ENCODE data around the gene QDPR.

Gene QDPR

GRCh38 chr4:17511950-17512795 lies at the start of gene QDPR:
Gene QDPR (minus strand): TSS chr4:17512090. CDS start chr4:17512054, 36 bp downstream.
- peaks cover 3% of the 10 kb centered on the region for H3K4me1 ChIP-seq (ENCODE audit: control insufficient read depth, insufficient read depth, low read length)
- H3K9me3 ChIP-seq (ENCODE audit: control insufficient read depth, insufficient read depth, low read depth, low read length), result no peaks in the 10 kb centered on the region
- peak within 1 kb of the TSS; percentile 50 for H3K9ac ChIP-seq (ENCODE audit: low read length)
- no peak within 1 kb of the TSS for H3K27ac ChIP-seq (ENCODE audit: low read depth, low read length)
- H3K27me3 ChIP-seq (ENCODE audit: control insufficient read depth, insufficient read depth, low read length), result no peaks in the 10 kb centered on the region; the same call in 1 of the 2 replicates
- peak within 1 kb of the TSS; percentile 67 for H3K4me3 ChIP-seq (ENCODE audit: low read depth, low read length)
- peaks cover 5% of the 10 kb centered on the region for H3K36me3 ChIP-seq (ENCODE audit: control insufficient read depth, insufficient read depth, low read length)

- Histone ChIP-seq H3K9me3 (ENCODE audit: control insufficient read depth, insufficient read depth, low read depth, low read length) (no peaks in the 10 kb centered on the region), H3K27me3 (ENCODE audit: control insufficient read depth, insufficient read depth, low read length) (no peaks in the 10 kb centered on the region), H3K9ac (ENCODE audit: low read length) (no peak overlapping the region), H3K27ac (ENCODE audit: low read depth, low read length) (no peak overlapping the region), H3K36me3 (ENCODE audit: control insufficient read depth, insufficient read depth, low read length) (no peaks in the 10 kb centered on the region), H3K4me3 (ENCODE audit: low read depth, low read length) (no peak overlapping the region), H3K4me1 (ENCODE audit: control insufficient read depth, insufficient read depth, low read length) (no peaks in the 10 kb centered on the region)
These were observed 49.5 kb upstream of the QDPR start for GRCh38 chr4:17561195-17561909.

GRCh38 chr4:17560065-17560673 lies 48.3 kb upstream of the QDPR start:
- no peak overlapping the region for H3K9ac ChIP-seq (ENCODE audit: low read length)
- no peaks in the 10 kb centered on the region for H3K9me3 ChIP-seq (ENCODE audit: control insufficient read depth, insufficient read depth, low read depth, low read length)
- peaks cover 5% of the 10 kb centered on the region; the same call in 1 of the 2 replicates for H3K27me3 ChIP-seq (ENCODE audit: control insufficient read depth, insufficient read depth, low read length)
- no peak overlapping the region for H3K27ac ChIP-seq (ENCODE audit: low read depth, low read length)
- H3K4me1 ChIP-seq (ENCODE audit: control insufficient read depth, insufficient read depth, low read length), result no peaks in the 10 kb centered on the region
- H3K36me3 ChIP-seq (ENCODE audit: control insufficient read depth, insufficient read depth, low read length), result no peaks in the 10 kb centered on the region
- H3K4me3 ChIP-seq (ENCODE audit: low read depth, low read length), result no peak overlapping the region

GRCh38 chr4:17559709-17560048 lies 47.8 kb upstream of the QDPR start:
- no peak overlapping the region for H3K4me3 ChIP-seq (ENCODE audit: low read depth, low read length)
- H3K4me1 ChIP-seq (ENCODE audit: control insufficient read depth, insufficient read depth, low read length), result no peaks in the 10 kb centered on the region
- no peak overlapping the region for H3K27ac ChIP-seq (ENCODE audit: low read depth, low read length)
- no peaks in the 10 kb centered on the region for H3K9me3 ChIP-seq (ENCODE audit: control insufficient read depth, insufficient read depth, low read depth, low read length)
- H3K27me3 ChIP-seq (ENCODE audit: control insufficient read depth, insufficient read depth, low read length), result peaks cover 10% of the 10 kb centered on the region; the same call in 1 of the 2 replicates
- H3K9ac ChIP-seq (ENCODE audit: low read length), result no peak overlapping the region
- H3K36me3 ChIP-seq (ENCODE audit: control insufficient read depth, insufficient read depth, low read length), result no peaks in the 10 kb centered on the region

GRCh38 chr4:17558941-17559708 lies 47.2 kb upstream of the QDPR start:
- Histone ChIP-seq H3K27ac (ENCODE audit: low read depth, low read length) (no peak overlapping the region), H3K4me3 (ENCODE audit: low read depth, low read length) (no peak overlapping the region), H3K27me3 (ENCODE audit: control insufficient read depth, insufficient read depth, low read length) (peaks cover 12% of the 10 kb centered on the region; the same call in 1 of the 2 replicates), H3K36me3 (ENCODE audit: control insufficient read depth, insufficient read depth, low read length) (no peaks in the 10 kb centered on the region), H3K9me3 (ENCODE audit: control insufficient read depth, insufficient read depth, low read depth, low read length) (no peaks in the 10 kb centered on the region), H3K9ac (ENCODE audit: low read length) (no peak overlapping the region), H3K4me1 (ENCODE audit: control insufficient read depth, insufficient read depth, low read length) (no peaks in the 10 kb centered on the region)

GRCh38 chr4:17557880-17558279 lies 46.0 kb upstream of the QDPR start:
- no peak overlapping the region for H3K9ac ChIP-seq (ENCODE audit: low read length)
- no peaks in the 10 kb centered on the region for H3K4me1 ChIP-seq (ENCODE audit: control insufficient read depth, insufficient read depth, low read length)
- peaks cover 12% of the 10 kb centered on the region; the same call in 1 of the 2 replicates for H3K27me3 ChIP-seq (ENCODE audit: control insufficient read depth, insufficient read depth, low read length)
- no peaks in the 10 kb centered on the region for H3K36me3 ChIP-seq (ENCODE audit: control insufficient read depth, insufficient read depth, low read length)
- no peak overlapping the region for H3K4me3 ChIP-seq (ENCODE audit: low read depth, low read length)
- no peaks in the 10 kb centered on the region for H3K9me3 ChIP-seq (ENCODE audit: control insufficient read depth, insufficient read depth, low read depth, low read length)
- no peak overlapping the region for H3K27ac ChIP-seq (ENCODE audit: low read depth, low read length)

- no peak overlapping the region for H3K4me3 ChIP-seq (ENCODE audit: low read depth, low read length)
These were observed 44.6 kb upstream of the QDPR start for GRCh38 chr4:17556498-17556897.

GRCh38 chr4:17554568-17554967 lies 42.7 kb upstream of the QDPR start:
- Histone ChIP-seq H3K27me3 (ENCODE audit: control insufficient read depth, insufficient read depth, low read length) (peaks cover 12% of the 10 kb centered on the region; the same call in 1 of the 2 replicates), H3K9ac (ENCODE audit: low read length) (no peak overlapping the region), H3K36me3 (ENCODE audit: control insufficient read depth, insufficient read depth, low read length) (no peaks in the 10 kb centered on the region), H3K4me3 (ENCODE audit: low read depth, low read length) (no peak overlapping the region), H3K4me1 (ENCODE audit: control insufficient read depth, insufficient read depth, low read length) (no peaks in the 10 kb centered on the region), H3K27ac (ENCODE audit: low read depth, low read length) (no peak overlapping the region), H3K9me3 (ENCODE audit: control insufficient read depth, insufficient read depth, low read depth, low read length) (no peaks in the 10 kb centered on the region)

More at GRCh38 chr4:17556498-17556897, 44.6 kb upstream of the QDPR start:
- Histone ChIP-seq H3K27me3 (ENCODE audit: control insufficient read depth, insufficient read depth, low read length) (peaks cover 12% of the 10 kb centered on the region; the same call in 1 of the 2 replicates), H3K36me3 (ENCODE audit: control insufficient read depth, insufficient read depth, low read length) (no peaks in the 10 kb centered on the region), H3K27ac (ENCODE audit: low read depth, low read length) (no peak overlapping the region), H3K9me3 (ENCODE audit: control insufficient read depth, insufficient read depth, low read depth, low read length) (no peaks in the 10 kb centered on the region), H3K4me1 (ENCODE audit: control insufficient read depth, insufficient read depth, low read length) (no peaks in the 10 kb centered on the region), H3K9ac (ENCODE audit: low read length) (no peak overlapping the region)

GRCh38 chr4:17552427-17552826 lies 40.5 kb upstream of the QDPR start:
- Histone ChIP-seq H3K4me3 (ENCODE audit: low read depth, low read length) (no peak overlapping the region), H3K27ac (ENCODE audit: low read depth, low read length) (no peak overlapping the region), H3K36me3 (ENCODE audit: control insufficient read depth, insufficient read depth, low read length) (no peaks in the 10 kb centered on the region), H3K9me3 (ENCODE audit: control insufficient read depth, insufficient read depth, low read depth, low read length) (no peaks in the 10 kb centered on the region), H3K9ac (ENCODE audit: low read length) (no peak overlapping the region), H3K4me1 (ENCODE audit: control insufficient read depth, insufficient read depth, low read length) (no peaks in the 10 kb centered on the region), H3K27me3 (ENCODE audit: control insufficient read depth, insufficient read depth, low read length) (peaks cover 12% of the 10 kb centered on the region; the same call in 1 of the 2 replicates)

- Histone ChIP-seq H3K27me3 (ENCODE audit: control insufficient read depth, insufficient read depth, low read length) (peaks cover 16% of the 10 kb centered on the region), H3K4me3 (ENCODE audit: low read depth, low read length) (no peak overlapping the region), H3K9me3 (ENCODE audit: control insufficient read depth, insufficient read depth, low read depth, low read length) (no peaks in the 10 kb centered on the region), H3K9ac (ENCODE audit: low read length) (no peak overlapping the region), H3K4me1 (ENCODE audit: control insufficient read depth, insufficient read depth, low read length) (no peaks in the 10 kb centered on the region), H3K36me3 (ENCODE audit: control insufficient read depth, insufficient read depth, low read length) (no peaks in the 10 kb centered on the region), H3K27ac (ENCODE audit: low read depth, low read length) (no peak overlapping the region)
These were observed 38.7 kb upstream of the QDPR start for GRCh38 chr4:17550549-17550948.

All from HUES6 (cell line).